Measurements from ENCODE around the gene PTOV1.
"Not testable (repeated sequence)": the region's sequence is repeated elsewhere in the genome, so short reads cannot be mapped to it uniquely, and the experiment has no call there.

Gene PTOV1

GRCh38 chr19:49814010-49814409 lies 36.9 kb upstream of the PTOV1 start:
- ChIA-PET POLR2A (interaction anchor here (1.0 to 4.8 kb wide), 4 partner anchors 12 to 65 kb away, joined by 3 to 41 read pairs (median 6); partner anchors contain the start of gene PTOV1), CTCF (no interaction called here)
- TF ChIP-seq SUZ12 (IDR thresholded peaks at IDR 0.05) = no peak
- no peak for TF ChIP-seq FOXM1 (IDR thresholded peaks at IDR 0.05; ENCODE audit: borderline replicate concordance)
- no peak for TF ChIP-seq SP1 (IDR thresholded peaks at IDR 0.05)
- no peak for DNase-seq (ENCODE audit: extremely low spot score)

GRCh38 chr19:49816590-49816989 lies 34.4 kb upstream of the PTOV1 start:
- DNase-seq (ENCODE audit: extremely low spot score) = no peak

GRCh38 chr19:49817964-49818648 lies 32.9 kb upstream of the PTOV1 start, which contains the start of gene MED25:
Gene MED25 (plus strand): TSS chr19:49818289. CDS start chr19:49818342, 53 bp downstream.
- DNase-seq (ENCODE audit: extremely low spot score) = peak; percentile 90
- ChIA-PET POLR2A (interaction anchor here (0.9 to 3.2 kb wide), 5 partner anchors 32 to 100 kb away, joined by 3 to 14 read pairs (median 4); partner anchors contain the start of genes AP2A1 and PTOV1), CTCF (no interaction called here)
- TF ChIP-seq L3MBTL2 (conservative IDR thresholded peaks at IDR 0.05) (peak; percentile 67), FOXK2 (IDR thresholded peaks at IDR 0.05) (no peak)

More at GRCh38 chr19:49816590-49816989, 34.4 kb upstream of the PTOV1 start:
- ChIA-PET POLR2A (interaction anchor here (0.9 to 1.0 kb wide), 2 partner anchors 34 to 49 kb away, joined by 3 to 4 read pairs; partner anchors contain the start of gene PTOV1), CTCF (no interaction called here)
- TF ChIP-seq SP1 (IDR thresholded peaks at IDR 0.05) (no peak), NFRKB (IDR thresholded peaks at IDR 0.05) (no peak), L3MBTL2 (conservative IDR thresholded peaks at IDR 0.05) (no peak), ELF4 (IDR thresholded peaks at IDR 0.05) (no peak), FOXK2 (IDR thresholded peaks at IDR 0.05) (no peak)

GRCh38 chr19:49818649-49819370 lies 32.1 kb upstream of the PTOV1 start:
- POLR2A ChIA-PET = interaction anchor here (0.8 to 3.2 kb wide), 7 partner anchors 31 to 142 kb away, joined by 3 to 14 read pairs (median 4); partner anchors contain the start of genes AP2A1 and PTOV1
- CTCF ChIA-PET = no interaction called here
- TF ChIP-seq FOXK2 (IDR thresholded peaks at IDR 0.05) = no peak
- no peak for DNase-seq (ENCODE audit: extremely low spot score)

- CTCF ChIA-PET = interaction anchor here (0.6 kb wide), 1 partner anchor 1735 kb away, joined by 3 read pairs; no protein-coding TSS in a partner anchor
- DNase-seq (ENCODE audit: extremely low spot score) = not testable (repeated sequence)
- POLR2A ChIA-PET = interaction anchor here (0.8 to 3.2 kb wide), 6 partner anchors 30 to 143 kb away, joined by 3 to 14 read pairs (median 5); partner anchors contain the start of gene PTOV1
These were observed 31.4 kb upstream of the PTOV1 start for GRCh38 chr19:49819452-49820115.

GRCh38 chr19:49820125-49820524 lies 30.8 kb upstream of the PTOV1 start:
- DNase-seq (ENCODE audit: extremely low spot score) = no peak
- TF ChIP-seq FOXK2 (IDR thresholded peaks at IDR 0.05) = no peak
- no peak for TF ChIP-seq FOXA1 (IDR thresholded peaks at IDR 0.05)
- no peak for TF ChIP-seq SUZ12 (IDR thresholded peaks at IDR 0.05)
- peak; percentile 58 for TF ChIP-seq PKNOX1 (IDR thresholded peaks at IDR 0.05)
- no peak for TF ChIP-seq ZNF384 (IDR thresholded peaks at IDR 0.05)
- POLR2A ChIA-PET = interaction anchor here (3.2 kb wide), 1 partner anchor 30 kb away, joined by 14 read pairs; the partner anchor contains the start of gene PTOV1
- CTCF ChIA-PET = interaction anchor here (0.6 kb wide), 1 partner anchor 1735 kb away, joined by 3 read pairs; no protein-coding TSS in a partner anchor

- CTCF ChIA-PET = no interaction called here
These were observed 27.5 kb upstream of the PTOV1 start for GRCh38 chr19:49823472-49823871.

More at GRCh38 chr19:49823472-49823871, 27.5 kb upstream of the PTOV1 start:
- DNase-seq (ENCODE audit: extremely low spot score) = no peak
- TF ChIP-seq PKNOX1 (IDR thresholded peaks at IDR 0.05) = no peak
- TF ChIP-seq LEF1 (IDR thresholded peaks at IDR 0.05; ENCODE audit: borderline replicate concordance) = no peak
- TF ChIP-seq L3MBTL2 (conservative IDR thresholded peaks at IDR 0.05) = no peak
- no peak for TF ChIP-seq NFRKB (IDR thresholded peaks at IDR 0.05)
- TF ChIP-seq FOXK2 (IDR thresholded peaks at IDR 0.05) = no peak
- TF ChIP-seq FOXA1 (IDR thresholded peaks at IDR 0.05) = no peak
- TF ChIP-seq CTBP1 (IDR thresholded peaks at IDR 0.05; ENCODE audit: borderline replicate concordance) = no peak
- TF ChIP-seq FOXM1 (IDR thresholded peaks at IDR 0.05; ENCODE audit: borderline replicate concordance) = no peak
- TF ChIP-seq SUZ12 (IDR thresholded peaks at IDR 0.05) = no peak
- TF ChIP-seq TARDBP (IDR thresholded peaks at IDR 0.05) = no peak
- TF ChIP-seq SP1 (IDR thresholded peaks at IDR 0.05) = no peak
- no peak for TF ChIP-seq BHLHE40 (IDR thresholded peaks at IDR 0.05; ENCODE audit: borderline replicate concordance)
- POLR2A ChIA-PET = no interaction called here

All from HEK293T (cell line).